GM18499 (cell line): ENCODE data around the gene PDCD11.

Experiments
- ATAC-seq: cut with Tn5 transposase; IDR thresholded peaks from one replicate; pipeline ENCODE4 v1.9.1; 2021; ENCODE audit warnings: moderate number of reproducible peaks; ENCODE audit not compliant: insufficient read depth, unreplicated experiment

The PDCD11 gene

GRCh38 chr10:103448746-103449145 lies 52.3 kb downstream of the PDCD11 start:
- no peak for ATAC-seq

GRCh38 chr10:103449208-103450144 lies 53.0 kb downstream of the PDCD11 start:
- ATAC-seq, result no peak

GRCh38 chr10:103450201-103450695 lies 53.8 kb downstream of the PDCD11 start:
- ATAC-seq, result no peak

- ATAC-seq, result no peak
These were observed 54.8 kb downstream of the PDCD11 start for GRCh38 chr10:103451091-103451813.

- ATAC-seq, result no peak
These were observed 55.5 kb downstream of the PDCD11 start, which contains the start of gene CALHM2 for GRCh38 chr10:103451831-103452505. CALHM2 (minus strand) TSS chr10:103452370; CDS start chr10:103449941, 2,429 bp downstream.

- ATAC-seq, result no peak
These were observed 56.2 kb downstream of the PDCD11 start for GRCh38 chr10:103452506-103453230.

GRCh38 chr10:103454026-103454425 lies 57.6 kb downstream of the PDCD11 start:
- no peak for ATAC-seq

GRCh38 chr10:103455235-103455634 lies 58.8 kb downstream of the PDCD11 start:
- ATAC-seq, result no peak

- ATAC-seq, result no peak
These were observed 59.7 kb downstream of the PDCD11 start for GRCh38 chr10:103456074-103456660.

GRCh38 chr10:103457176-103457712 lies 60.8 kb downstream of the PDCD11 start:
- ATAC-seq, result no peak

- ATAC-seq, result no peak
These were observed 61.6 kb downstream of the PDCD11 start for GRCh38 chr10:103457896-103458583.

GRCh38 chr10:103458720-103459119 lies 62.3 kb downstream of the PDCD11 start, which contains the start of gene CALHM1:
CALHM1 (minus strand) TSS chr10:103458900; CDS start chr10:103458751, 149 bp downstream.
- no peak for ATAC-seq

- ATAC-seq, result no peak
These were observed 63.2 kb downstream of the PDCD11 start for GRCh38 chr10:103459615-103460014.

GRCh38 chr10:103463499-103463898 lies 67.1 kb downstream of the PDCD11 start:
- no peak for ATAC-seq

GRCh38 chr10:103465411-103466179 lies 69.2 kb downstream of the PDCD11 start:
- ATAC-seq, result no peak

GRCh38 chr10:103466734-103467133 lies 70.3 kb downstream of the PDCD11 start:
- ATAC-seq, result no peak

- peak; percentile 26 for ATAC-seq
These were observed 71.0 kb downstream of the PDCD11 start for GRCh38 chr10:103467406-103467805.

- no peak for ATAC-seq
These were observed 72.8 kb downstream of the PDCD11 start for GRCh38 chr10:103469201-103469600.
